Ecto neural progenitor cell (in vitro differentiated cells): ENCODE results near the gene RAB11A.
A peak's percentile ranks its signal among the peaks of the same experiment; 100 is the strongest.
"Not testable (repeated sequence)": the region's sequence is repeated elsewhere in the genome, so short reads cannot be mapped to it uniquely, and the experiment has no call there.

Source experiments
- DNase-seq: peaks from one replicate; pipeline ENCODE4 v3.0.0-alpha.2; 2018; ENCODE audit warnings: low spot score

Gene RAB11A

DNA sequence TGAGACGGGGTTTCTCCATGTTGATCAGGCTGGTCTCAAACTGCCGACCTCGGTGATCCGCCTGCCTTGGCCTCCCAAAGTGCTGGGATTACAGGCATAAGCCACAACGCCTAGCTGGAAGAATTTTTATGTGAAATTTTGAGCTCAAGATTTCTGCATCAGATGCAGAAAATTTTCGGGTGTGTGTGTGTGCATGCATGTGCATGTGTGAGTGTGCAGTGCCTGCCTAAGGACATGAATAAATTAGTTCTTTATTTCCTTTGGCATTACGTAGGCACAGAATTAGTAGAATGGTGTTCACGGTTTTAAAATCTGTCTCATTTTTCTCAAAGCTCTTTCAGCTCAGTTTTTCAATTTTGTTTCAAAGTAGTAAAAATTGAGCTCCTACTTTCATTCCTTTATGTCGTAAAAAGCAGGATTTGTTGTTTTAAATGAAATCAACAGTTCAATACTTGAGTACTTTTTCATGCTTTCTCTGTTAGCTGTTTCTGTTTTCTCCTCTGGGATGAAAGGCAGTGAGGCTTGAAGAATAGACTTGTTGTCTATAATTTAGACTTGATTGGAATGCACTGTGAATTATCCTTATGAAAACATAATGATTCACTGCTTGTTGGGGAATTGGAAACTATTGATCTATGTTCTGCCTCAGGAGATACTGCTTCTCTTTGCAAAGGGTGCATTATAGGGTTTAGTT lies 23.3 kb upstream of the RAB11A start:
- DNase-seq, result no peak

DNA sequence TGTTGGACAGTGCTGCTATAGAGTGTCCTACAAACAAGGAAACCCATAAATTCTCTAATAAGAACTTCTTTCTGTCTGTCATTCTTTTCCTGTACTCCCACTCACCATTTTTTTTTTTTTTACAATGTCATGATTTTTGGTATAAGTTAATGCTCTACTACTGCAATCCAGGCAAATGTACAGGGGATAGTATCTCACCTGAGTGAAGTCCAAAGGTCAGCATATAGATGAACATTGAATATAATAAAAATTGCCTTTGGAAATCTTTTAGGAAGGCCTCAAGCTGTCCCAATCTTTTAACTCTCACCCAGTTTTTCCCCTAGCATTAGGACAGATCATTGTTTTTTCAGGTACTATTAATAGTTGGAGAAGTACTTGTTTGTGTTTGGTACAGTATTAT lies 21.3 kb upstream of the RAB11A start:
- DNase-seq, result no peak

DNA sequence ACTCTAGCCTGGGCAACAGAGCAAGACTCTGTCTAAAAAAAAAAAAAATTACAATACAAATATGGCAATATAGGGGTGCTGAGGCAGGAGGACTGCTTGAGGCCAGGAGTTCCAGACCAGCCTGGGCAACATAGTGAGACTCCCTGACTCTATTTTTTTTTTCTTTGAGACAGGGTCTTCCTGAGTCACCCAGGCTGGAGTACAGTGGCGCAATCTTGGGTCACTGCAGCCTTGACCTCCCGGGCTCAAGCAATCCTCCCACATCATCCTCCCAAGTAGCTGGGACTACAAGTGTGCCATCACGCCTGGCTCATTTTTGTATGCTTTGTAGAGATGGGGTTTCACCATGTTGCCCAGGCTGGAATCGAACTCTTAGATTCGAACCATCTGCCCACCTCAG lies 17.3 kb upstream of the RAB11A start:
- DNase-seq, result no peak

DNA sequence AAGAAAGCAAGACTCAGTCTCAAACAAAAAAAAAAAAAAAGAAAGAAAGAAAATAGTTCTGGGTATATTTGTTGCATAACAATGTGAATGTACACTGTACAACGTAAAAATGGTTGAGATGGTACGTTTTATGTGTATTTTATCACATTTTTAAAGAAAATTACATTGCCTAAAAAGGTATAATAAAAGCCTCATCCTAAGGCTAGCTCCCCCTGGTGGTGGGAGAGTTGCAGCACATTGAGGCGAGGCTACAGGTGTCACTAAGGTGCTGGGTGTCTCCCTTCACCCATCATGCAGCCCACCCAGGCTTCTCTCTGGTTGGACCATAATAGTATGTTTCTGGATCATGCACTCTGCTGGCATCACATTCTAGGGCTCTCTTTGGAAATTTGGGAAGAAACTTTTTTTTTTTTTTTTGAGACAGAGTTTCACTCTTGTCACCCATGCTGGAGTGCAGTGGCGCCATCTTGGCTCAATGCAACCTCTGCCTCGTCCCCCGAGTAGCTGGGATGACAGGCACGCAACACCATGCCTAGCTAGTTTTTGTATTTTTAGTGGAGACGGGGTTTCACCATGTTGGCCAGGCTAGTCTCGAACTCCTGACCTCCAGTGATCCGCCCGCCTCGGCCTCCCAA lies 12.4 kb upstream of the RAB11A start:
- peak; percentile 64 for DNase-seq

DNA sequence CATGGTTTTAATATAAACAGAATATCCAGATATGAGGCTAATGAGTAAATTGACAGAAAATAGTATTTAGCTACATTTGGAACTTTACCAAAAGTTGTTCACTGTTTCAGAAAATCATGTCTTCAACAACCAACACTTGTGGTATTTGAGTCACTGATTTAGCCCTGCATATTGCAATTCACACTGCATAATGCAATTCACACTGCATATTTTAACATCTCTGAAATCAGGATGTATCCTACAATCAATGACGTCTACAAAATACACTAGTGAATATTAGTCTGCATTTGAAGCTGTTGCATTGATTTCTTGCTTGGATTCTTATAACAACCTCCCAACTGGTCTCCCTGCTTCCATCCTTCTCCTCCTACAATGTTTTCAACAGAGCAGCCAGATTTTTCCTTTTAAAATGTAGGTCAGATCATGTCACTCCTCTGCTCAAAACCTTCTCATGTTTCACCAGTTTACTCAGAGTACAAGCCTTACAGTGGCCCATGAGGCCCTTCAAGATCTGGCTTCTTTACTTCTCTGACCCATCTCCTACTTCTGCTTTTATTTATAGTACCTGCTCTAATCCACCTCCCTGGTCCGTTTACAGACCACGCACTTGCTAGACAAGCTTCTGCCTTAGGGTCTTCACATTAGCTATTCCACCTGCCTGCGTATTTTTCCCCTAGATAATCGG lies 11.4 kb upstream of the RAB11A start:
- DNase-seq, result no peak

DNA sequence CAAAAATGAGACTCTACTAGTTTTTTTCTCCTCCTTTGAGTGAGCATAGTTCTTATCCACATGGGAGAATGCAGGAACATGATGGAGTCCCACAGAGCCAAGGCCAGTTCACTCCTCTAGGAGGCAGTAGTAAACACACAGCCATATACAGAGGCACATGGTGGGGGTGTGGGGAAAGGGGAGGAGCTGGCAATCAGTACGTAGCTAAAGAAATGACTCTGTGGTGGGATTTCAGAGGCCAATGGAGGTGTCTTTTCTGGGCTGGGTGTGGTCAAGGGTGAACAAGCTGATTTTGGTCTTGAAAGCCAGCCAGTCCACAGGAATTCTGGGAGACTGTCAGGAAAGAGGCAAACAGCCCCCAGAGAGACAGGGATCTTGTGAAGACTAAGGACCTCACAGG lies 6.6 kb upstream of the RAB11A start:
- peak; percentile 73 for DNase-seq

DNA sequence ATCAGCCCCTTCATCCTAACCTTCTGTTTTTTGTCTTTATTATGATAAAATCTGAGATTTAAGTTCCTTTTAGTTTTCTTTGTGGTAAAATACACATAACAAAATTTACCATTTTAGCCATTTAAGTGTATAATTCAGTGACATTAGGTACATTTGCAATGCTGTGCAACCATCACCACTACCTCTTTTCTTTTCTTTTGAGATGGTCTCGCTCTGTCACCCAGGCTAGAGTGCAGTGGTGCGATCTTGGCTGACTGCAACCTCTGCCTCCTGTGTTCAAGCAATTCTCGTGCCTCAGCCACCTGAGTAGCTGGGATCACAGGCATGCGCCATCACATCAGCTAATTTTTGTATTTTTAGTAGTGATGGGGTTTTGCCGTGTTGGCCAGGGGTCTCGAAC lies 6.2 kb upstream of the RAB11A start:
- no peak for DNase-seq

DNA sequence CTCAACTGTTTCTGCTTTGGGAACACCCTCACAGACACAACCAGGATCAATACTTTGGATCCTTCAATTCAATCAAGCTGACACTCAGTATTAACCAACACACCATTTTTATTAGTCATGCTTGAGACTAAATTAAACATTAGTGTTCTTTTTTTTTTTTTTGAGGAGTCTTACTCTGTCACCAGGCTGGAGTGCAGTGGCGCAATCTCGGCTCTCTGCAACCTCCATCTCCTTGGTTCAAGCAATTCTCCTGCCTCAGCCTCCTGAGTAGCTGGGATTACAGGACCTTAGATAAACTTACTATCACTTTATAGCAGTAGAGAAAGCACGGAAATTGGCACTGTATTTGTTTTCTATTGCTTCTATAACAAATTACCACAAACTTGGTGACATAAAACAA lies 2.0 kb upstream of the RAB11A start:
- no peak for DNase-seq

DNA sequence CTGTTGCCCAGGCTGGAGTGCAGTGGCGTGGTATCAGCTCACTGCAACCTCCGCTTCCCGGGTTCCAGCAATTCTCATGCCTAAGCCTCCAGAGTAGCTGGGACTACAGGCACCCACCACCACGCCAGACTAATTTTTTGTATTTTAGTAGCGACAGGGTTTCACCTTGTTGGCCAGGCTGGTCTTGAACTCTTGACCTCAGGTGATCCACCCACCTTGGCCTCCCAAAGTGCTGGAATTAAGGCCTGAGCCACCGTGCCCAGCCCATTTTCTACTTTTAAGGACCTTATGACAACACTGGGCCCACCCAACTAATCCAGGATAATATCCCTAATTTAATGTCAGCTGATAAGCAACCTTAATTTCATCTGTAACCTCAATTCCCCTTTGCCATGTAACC lies 1.4 kb upstream of the RAB11A start:
- DNase-seq, result not testable (repeated sequence)

DNA sequence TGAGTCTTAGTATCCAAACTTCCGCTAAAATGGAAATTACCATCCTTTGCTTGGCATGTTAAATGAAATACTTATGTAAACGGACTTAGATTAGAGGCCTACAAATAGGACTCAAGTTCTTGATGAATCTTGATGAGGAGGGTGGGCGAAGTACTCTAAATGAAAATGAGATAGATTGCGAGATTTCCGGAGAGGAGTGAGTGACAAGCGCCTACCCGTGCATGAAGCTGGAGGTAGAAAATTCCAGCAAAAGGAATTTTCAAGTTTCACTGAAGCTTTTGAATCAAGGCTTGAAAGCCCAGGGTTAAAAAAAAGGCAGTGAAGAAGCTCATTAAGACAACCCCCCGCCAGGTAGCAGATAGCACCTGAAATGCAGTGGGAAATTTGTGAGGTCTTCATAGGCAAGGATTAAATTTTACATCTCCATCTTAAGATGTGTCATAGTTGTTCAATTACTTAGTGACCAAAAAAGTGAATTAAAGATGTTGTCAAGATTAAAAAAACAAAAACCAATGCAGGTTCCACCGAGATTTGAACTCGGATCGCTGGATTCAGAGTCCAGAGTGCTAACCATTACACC lies 655 bp upstream of the RAB11A start:
- DNase-seq, result no peak

DNA sequence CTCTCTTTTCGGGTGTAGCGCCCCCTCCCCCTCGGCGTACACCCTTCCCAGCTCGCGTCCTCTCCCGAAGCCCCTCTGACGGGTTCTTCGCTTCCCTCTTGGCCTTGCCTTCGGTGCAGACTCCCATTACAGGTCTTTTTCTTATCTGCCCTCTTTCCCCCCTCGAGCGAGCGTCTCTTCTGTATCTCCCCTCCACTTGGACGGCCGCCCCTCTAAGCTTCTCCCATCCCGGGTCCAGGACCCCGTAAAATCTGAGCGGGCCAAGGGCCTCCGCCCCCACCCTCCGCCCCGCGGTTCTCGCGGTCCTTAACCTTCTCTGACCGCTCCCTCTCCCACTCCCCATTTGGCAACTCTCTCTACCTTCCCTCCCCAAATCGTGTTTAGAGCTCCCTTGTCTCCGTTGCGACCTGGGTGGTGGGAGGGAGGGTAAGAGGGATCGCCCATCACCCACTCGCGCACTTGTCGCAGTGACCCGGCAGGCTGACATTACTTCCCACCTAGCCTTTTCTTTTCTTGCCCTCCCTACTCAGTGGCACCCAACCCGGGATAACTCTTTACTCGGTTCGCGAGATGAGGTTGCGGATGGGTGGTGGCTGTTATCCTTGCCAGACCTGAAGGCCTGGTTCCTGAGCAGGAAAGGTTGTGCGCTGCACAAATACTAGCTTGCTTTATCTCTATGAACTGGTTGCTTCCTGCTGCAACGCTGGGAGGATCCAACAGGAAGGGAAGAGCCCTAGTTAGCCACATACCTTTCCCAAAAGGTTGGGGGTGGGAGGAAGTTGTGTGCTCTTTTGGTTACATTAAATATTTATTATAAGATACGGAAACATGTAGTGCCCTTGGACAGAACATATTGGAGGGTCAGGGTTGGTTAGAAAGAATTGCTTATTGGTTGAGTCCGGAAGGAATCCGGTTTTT lies 922 bp downstream of the RAB11A start:
- DNase-seq, result peak; percentile 82

DNA sequence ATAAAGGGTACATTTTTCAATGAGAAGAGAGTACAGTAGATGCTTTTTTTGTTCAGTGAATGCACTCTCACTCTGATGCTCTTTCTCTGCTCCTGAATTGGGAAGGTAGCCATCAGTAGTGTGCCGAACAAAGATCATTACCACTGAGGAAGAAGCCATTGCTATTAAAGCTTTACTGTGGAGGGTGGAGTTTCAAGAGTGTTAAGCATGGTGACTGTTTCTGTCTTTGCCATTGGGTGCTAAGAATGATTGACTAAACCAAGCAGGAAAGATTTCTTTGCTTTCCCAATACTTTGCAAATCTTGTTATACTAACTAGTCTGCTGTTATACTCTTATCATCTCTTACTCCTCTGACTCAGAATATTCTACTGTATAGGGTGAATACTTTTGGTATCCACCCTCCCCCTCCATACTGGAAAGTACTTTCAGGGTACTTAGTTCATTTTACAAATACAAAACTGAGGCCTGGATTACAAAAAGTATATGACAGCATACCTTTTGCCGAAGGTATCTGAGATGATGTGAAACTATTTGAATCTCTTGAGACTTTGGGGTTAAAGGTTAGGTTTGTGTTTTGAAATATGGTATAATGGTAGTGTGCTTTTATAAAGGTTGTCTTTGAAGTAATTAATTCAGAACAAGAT lies 1.7 kb downstream of the RAB11A start:
- no peak for DNase-seq

DNA sequence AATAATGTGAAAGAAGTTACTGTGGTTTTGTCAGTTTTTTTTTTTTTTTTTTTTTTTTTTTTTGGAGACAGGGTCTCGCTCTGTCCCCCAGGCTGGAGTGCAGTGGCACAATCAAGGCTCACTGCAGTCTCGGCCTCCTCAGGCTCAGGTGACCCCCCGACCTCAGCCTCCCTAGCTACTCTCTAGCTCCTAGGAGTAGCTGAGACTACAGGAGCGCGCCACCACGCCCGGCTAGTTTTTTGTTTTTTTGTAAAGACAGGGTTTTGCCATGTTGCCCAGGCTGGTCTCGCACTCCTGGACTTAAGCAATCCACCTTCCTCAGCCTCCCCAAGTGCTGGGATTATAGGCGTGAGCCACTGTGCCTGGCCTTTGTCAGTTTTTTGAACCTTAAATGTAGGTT lies 2.6 kb downstream of the RAB11A start:
- DNase-seq, result not testable (repeated sequence)

DNA sequence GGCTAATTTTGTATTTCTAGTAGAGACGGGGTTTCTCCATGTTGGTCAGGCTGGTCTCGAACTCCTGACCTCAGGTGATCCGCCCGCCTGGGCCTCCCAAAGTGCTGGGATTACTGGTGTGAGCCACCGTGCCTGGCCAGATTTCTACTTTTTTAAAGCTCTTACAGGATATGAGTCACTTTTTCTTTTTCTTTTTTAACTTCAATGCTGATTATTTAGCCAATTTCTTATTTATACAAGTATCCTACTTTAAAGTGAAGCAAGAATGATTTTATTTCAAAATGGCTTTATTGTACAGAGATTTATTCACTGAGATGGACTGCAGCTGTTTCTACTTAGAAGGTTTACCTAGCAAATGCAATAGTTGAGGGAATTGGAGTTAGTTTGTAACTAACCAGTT lies 3.3 kb downstream of the RAB11A start:
- DNase-seq, result not testable (repeated sequence)

DNA sequence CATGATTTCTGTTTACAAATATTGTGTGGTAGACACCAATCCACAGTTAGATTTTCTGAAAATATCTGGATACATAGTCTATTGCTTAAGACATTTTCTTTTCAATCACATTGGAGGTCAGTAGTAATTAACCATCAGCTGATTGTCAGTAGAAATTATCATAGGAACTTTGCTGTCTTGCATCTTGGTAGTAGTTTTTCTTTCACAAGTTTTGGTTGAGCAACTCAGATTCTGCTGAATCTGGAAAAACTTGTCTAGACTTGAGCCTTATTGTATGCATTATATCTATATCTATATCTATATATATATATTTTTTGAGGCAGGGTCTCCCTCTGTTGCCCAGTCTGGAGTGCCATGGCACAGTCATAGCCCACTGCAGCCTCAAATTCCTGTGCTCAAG lies 4.0 kb downstream of the RAB11A start:
- no peak for DNase-seq

DNA sequence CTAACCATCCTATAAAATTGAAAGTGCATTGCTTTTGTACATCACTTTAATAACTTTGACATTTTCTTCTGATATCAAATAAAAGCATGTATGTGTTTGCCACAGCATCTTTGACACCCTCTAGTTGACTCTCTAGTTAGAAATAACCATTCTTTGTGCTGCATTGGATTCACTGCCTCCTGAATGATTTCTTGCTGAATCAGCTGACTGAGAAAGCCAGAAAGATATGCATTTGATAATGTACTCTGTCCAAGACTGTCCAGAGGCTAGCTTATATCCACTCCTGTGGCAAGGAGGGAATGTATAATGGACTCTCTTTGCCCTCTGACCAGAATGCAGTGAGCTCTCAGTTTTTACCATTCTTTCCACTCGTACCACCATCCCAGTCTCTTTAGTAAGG lies 6.2 kb downstream of the RAB11A start:
- DNase-seq, result no peak

DNA sequence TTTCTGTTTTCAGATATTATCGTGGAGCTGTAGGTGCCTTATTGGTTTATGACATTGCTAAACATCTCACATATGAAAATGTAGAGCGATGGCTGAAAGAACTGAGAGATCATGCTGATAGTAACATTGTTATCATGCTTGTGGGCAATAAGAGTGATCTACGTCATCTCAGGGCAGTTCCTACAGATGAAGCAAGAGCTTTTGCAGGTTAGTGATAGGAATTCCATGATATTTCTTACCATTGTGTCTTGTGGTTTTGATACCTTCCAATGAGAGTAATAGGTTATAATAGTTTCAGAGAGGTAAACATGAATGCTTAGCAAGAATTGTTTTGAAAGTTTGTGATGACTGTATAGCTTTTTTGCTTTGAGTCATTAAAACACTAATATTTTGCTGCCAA lies 8.5 kb downstream of the RAB11A start:
- no peak for DNase-seq

DNA sequence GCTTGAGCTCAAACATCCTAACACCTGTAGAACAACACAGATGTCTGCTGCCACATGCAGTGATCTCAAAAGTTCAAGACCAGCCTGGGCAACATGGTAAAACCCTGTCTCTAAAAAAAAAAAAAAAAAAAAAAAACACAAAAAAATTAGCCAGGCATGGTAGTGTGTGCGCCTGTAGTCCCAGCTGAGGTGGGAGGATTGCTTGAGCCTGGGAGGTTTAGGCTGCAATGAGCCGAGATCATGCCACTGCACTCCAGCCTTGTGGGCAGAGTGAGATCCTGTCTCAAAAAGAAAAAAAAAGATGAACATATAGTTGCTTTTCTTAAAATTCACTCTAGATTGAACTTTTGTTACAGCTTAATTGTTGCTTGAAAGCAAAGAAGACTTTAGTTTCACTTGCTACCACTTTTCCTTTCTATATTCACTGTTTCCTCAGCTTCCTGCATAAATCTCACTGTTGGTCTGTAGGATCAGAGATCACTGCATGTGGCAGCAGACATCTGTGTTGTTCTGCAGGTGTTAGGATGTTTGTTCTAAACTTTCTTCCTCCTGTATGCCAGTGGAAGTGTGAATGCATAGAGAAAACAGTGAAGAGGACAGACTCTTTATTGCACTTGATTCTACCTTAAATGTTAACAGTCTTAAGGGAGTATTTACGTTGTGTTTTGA lies 12.6 kb downstream of the RAB11A start:
- no peak for DNase-seq

DNA sequence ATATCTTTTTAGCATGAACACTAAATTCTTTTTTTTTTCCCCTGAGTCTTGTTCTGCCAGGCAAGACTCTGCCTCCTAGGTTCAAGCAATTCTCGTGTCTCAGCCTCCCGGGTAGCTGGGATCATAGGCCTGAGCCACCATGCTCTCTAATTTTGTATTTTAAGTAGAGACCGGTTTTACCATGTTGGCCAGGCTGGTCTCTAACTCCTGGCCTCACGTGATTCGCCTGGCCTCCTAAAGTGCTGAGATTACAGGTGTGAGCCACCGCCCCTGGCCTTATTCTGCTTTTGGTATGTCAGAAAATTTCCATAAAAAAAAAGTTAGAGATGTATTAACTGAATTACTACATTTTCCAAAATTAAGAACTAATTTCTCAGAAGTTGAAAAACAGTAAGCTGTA lies 14.3 kb downstream of the RAB11A start:
- no peak for DNase-seq

DNA sequence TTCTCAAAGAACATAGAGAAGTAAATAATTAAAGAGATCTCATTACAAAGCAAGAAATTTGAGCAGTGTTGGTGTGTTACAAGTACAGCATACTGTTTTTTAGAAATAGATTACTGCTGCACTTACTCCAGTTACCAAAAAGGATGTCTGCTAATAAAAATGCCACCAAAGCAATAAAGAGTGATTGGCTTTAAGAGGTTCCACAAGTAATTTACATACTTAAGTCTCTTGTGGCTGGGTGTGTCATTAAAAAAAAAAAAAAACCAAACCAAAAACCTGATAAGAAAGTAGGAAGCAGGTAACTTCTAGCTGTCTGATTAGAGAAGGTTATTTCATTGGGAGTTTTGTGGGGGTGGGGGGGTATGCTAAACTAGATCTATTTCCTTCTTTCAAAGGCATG lies 15.2 kb downstream of the RAB11A start:
- no peak for DNase-seq

DNA sequence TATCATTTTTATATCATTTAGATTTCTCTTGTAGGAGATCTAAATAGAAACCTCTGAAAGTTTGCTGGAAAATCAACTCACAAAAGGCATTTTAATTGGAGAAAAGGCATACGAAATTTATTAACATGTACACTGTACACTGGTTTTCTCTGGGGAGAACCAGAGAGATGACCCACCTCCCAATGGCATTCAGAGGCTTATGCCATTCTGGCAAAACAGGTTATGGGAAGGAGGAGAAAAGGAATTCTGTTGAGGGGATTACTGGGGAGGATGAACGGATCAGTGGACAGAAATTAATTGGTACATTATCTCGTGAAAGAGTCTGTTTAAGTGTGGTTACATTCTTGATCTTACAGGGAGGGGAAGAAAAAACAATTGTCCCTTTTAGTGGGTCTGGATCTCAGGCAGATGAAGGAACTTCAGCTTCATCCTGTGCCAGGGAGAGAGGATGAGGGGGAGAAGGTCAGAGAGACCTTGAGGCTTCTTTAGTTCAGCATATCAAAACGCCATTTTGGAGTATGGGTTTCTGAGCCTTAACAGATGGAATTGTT lies 16.5 kb downstream of the RAB11A start:
- DNase-seq, result no peak
